Activated CD4-positive, alpha-beta T cell treated with anti-CD3 and anti-CD28 coated beads for 24 hours (primary cell): ENCODE data around the gene TENM4.

ENCODE experiments used
- DNase-seq, 2 donors: peaks; one replicate each; pipeline ENCODE4 v3.0.0-alpha.2; 2020; ENCODE audit warnings: low read depth in 2 of 2

Gene TENM4

GRCh38 chr11:79449040-79449439 lies 8.2 kb upstream of the TENM4 start:
- DNase-seq = no peak

GRCh38 chr11:79447038-79447786 lies 6.4 kb upstream of the TENM4 start:
- no peak for DNase-seq

DNA sequence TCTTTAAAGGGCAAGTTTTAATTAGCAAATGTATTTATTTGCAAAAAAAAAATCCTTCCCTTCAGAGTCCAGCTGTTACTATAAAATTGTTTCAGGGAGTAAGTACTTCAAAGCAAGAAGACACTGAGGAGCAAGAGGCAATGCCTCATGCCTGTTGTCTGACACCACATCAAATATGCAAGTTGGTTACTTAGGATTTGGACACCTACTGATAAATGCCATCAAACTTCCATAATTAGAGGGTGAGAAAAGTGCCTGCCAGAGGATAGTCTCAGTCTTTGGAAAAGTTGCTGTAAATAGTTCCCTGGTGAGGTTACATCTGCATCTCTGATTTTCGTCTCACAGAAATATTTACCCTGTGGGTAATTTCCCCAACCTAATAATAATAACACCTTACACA lies 4.1 kb upstream of the TENM4 start:
- DNase-seq = no peak

- no peak for DNase-seq
Measured at GRCh38 chr11:79441461-79441875, 638 bp upstream of the TENM4 start.

DNA sequence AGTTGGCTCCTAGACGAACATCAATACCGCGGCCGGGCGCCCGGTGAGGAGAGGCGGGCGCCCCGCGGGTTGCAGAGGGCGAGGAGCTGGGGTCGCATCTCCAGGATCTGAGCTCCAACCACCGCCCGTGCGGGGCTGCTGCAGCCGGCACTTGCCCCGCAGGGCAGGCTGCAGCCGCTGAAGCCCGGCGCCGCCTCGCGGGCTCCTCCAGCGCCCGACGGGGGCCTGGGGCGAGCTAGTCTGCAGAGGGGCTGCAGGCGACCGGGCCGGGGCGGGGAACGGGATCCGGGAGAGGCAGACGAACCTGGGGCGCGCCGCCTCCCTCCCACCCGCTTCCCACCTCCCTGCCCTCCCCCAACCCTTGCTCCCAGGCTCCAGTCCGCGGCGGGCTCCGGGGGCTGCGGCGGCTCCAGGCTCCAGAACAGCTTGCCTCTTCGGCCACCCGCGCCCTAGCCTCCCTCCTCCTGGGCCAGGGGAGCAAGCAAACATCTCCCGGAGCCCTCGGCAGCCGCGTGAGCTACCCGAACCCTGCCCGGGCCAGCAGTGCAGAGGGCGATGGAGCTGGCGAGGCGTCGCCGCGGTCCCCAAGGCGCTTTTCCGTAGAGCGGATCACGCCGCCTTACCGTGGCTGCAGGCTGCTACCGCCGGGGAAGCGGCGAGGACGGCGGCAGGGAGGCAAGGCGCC lies 802 bp downstream of the TENM4 start:
- no peak for DNase-seq

DNA sequence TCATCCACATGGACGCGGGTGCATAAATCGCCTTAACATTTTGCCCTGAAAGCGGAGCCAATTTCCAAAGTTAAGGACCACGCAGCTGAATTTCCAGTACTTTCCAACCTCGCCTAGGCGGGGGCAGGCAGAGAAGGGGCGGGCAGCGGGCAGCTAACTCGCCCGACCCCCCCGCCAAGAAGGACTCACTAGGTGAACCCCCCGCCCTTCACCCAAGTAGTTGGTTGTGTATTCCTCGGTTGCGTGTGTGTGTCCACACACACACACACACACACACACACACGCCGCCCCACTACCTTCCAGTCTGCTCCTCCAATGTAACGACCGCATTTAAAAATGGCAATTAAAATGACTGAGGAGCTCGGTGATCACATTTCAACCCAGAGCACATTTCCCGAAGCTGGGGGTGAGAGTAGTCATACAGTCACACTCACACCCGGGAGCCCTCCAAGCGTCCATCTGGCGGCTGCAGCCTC lies 1.4 kb downstream of the TENM4 start:
- no peak for DNase-seq

GRCh38 chr11:79438631-79439409 lies 2.0 kb downstream of the TENM4 start:
- DNase-seq = no peak

DNA sequence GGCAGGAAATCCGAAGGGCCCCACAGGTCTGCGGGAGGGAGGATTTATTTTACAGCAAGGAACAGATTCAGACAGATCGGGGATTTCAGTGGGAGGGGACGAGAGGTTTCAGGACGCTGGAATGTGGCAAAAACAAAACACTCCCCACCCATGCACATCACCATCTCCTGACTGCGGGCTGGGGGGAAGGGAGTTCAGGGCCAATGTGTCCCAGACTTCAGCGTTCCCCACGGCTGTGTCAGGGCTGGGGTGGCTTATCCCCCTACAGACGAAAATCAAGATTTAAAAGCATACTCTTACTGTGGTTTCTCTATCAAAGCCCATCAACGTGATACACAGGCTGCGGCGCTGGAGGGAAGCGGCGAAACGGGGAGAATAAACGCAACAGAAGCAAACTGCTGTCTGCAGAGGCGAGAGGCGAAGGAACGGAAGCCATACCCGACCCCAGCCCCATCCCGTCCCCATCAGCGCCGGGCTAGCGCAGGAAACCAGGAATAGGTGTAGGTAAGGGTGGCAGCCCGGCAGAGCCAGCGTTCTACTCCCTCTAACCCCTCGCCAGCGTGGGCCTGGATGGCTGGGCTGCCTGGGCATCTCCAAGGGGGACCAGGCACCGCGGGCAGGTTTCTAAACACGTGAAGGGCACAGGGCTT lies 2.7 kb downstream of the TENM4 start:
- no peak for DNase-seq

- DNase-seq = no peak
Measured at GRCh38 chr11:79437278-79437980, 3.4 kb downstream of the TENM4 start.

GRCh38 chr11:79436919-79437277 lies 3.9 kb downstream of the TENM4 start:
- DNase-seq = no peak

DNA sequence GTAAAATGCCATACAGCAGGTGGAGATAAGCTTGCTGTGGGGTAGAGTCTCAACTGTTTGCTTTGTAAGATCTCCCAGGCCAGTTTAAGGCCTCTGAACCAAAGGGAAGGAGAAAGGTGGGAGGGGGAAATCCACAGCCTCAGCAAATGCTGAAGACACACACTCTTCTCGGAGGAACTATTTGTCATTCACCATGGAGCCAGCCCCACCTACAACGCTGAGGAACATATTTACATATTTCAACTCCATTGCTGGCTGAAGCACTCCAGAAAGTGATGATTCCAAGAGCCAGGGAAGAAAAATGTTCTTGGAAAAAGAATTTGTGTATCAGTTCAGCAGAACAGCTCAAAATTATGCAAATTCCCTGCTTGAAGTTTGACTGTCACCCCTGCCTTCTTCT lies 6.5 kb downstream of the TENM4 start:
- DNase-seq = no peak

DNA sequence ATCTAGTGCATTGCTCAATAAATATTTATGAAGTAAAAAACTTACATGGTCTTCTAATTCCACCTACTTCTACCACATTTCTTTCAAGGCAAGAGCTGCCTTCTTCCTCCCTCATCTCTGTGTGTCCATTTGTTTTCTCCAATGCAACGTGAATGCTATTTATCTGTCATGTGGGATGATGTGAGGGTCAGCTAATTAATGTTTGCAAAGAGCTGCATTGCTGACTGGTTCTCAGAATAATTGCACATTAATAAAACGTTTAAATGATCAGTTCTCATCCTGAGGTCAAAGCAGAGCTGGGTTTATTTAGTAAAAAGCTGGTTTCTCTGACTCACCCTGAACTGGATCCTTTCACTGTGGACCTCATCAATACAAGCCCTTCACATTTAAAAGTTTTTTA lies 8.7 kb downstream of the TENM4 start:
- no peak for DNase-seq

GRCh38 chr11:79431535-79431934 lies 9.3 kb downstream of the TENM4 start:
- DNase-seq = no peak

- DNase-seq = no peak
Measured at GRCh38 chr11:79430280-79430679, 10.6 kb downstream of the TENM4 start.

GRCh38 chr11:79428406-79428805 lies 12.4 kb downstream of the TENM4 start:
- no peak for DNase-seq

DNA sequence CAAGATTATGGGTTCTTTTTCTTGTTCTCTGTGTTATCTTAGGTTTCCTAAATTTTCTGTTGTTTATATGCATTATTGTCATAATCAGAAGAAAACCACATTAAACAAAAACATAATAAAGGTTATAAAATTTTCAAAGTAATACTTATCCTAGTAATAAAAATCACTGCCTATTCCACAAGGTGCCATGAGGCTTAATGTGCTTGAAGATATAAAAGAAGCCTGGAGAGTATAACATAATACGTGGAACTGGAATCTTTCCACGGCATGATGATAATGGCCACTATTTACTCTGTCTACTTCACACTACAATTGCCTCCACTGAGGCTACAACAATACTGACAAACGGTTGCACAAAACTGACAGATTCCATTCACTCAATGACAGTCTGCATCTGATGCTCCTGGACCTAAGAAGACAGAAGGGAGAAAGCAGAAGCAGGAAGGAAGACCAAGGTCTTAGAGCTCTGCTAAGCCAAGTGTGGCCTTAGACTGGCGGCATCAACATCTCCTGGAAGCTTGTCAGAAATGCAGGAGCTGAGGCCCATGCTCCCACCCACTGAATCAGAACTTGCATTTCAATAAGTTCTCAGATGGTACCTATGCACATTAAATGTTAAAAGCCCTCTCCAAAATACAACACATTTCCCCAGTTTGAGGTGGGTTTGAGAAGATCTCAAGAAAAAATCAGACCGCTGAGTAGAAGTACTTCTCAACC lies 13.1 kb downstream of the TENM4 start:
- DNase-seq = no peak

DNA sequence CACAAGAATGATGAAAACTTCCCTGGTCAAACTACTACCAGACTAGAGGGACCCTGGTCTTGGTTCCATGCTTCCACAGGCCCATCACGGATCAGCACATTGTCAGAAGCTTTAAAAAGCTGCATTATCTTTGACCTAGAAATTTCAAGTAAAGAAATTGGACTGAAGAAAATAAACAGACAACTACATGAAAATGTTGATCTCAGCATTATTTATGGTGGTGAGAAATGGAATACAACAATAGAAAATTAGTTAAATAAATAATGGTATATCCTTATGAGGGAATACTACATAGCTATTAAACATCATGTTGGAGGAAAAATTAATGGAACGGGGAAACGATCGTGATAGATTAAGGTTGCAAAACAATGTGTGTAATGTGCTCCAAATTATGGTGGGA lies 13.7 kb downstream of the TENM4 start:
- DNase-seq = no peak

GRCh38 chr11:79425463-79425862 lies 15.4 kb downstream of the TENM4 start:
- no peak for DNase-seq

- no peak for DNase-seq
Measured at GRCh38 chr11:79423736-79424135, 17.1 kb downstream of the TENM4 start.

DNA sequence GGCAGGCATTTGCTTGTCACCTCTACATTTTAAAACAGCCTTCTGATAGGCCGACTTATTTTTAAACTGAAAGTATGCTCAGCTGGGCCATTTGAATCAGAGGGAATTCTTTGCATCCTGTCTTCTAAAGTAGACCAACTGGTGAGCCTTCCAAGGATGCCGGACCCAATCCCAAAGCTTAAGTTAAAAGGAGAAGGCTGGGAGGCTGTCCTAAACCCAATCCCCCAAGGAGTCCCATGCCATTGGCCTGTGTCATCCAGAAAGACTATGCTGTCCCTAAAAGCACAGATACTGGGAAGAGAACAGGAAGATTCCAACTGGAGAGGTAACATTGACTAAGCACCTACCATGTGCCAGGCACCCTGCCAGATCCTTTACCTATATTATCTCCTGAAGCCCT lies 18.0 kb downstream of the TENM4 start:
- DNase-seq = no peak

GRCh38 chr11:79421820-79422219 lies 19.0 kb downstream of the TENM4 start:
- DNase-seq = no peak
